PC-9 (cell line): ENCODE data around the gene TMEM132D. TPM values are rescaled to one million over a fixed set of nuclear protein-coding genes. Genes with fewer than 3 reads are reported as not detected.

Experiments used
- BruUV-seq: library from RNA; stranded (reverse); fragments of 400-500 nt; replicated peaks from 2 replicates; lab custom pipeline; 2021; lab: Mats Ljungman, UMichigan
- CTCF ChIA-PET: fragments of 300-600 bp; sonication (Branson Sonifier 250); formaldehyde crosslinking; loops from one replicate; lab custom pipeline; 2022; ENCODE audit warnings: antibody characterized with exemption; lab: Charles Lee
- POLR2A ChIA-PET: fragments of 300-600 bp; sonication (Branson Sonifier 250); formaldehyde crosslinking; loops from one replicate; lab custom pipeline; 2022; ENCODE audit warnings: antibody characterized with exemption; ENCODE audit not compliant: unreplicated experiment; lab: Charles Lee
- DNase-seq, 2 experiments: peaks; one replicate each; pipeline versions ENCODE4 v3.0.0 to v3.0.0-alpha.2; 2015 to 2022; ENCODE audit warnings: mixed read lengths in 1 of 2
- H2AFZ ChIP-seq: fragments of 200-600 bp; sonication (generic); 2 replicates; pipeline ENCODE4 v1.8.1; 2017; ENCODE audit warnings: antibody characterized with exemption
- H3F3A ChIP-seq: fragments of 200-600 bp; sonication (generic); 2 replicates; pipeline ENCODE4 v1.8.1; 2017; ENCODE audit warnings: antibody characterized with exemption, mild to moderate bottlenecking, low read depth; ENCODE audit not compliant: insufficient read depth
- H3K27ac ChIP-seq: fragments of 200-600 bp; sonication (generic); 2 replicates; pipeline ENCODE4 v1.6.1; 2016; ENCODE audit warnings: mixed run types
- H3K27me3 ChIP-seq: fragments of 200-600 bp; sonication (generic); 2 replicates; pipeline ENCODE4 v1.6.1; 2016; ENCODE audit warnings: low read depth, mixed run types; ENCODE audit not compliant: insufficient read depth
- H3K36me3 ChIP-seq: fragments of 200-600 bp; sonication (generic); 2 replicates; pipeline ENCODE4 v1.6.1; 2016; ENCODE audit warnings: low read depth, mixed run types
- H3K4me1 ChIP-seq: fragments of 200-600 bp; sonication (generic); replicated peaks from 2 replicates; pipeline ENCODE4 v1.6.1; 2016; ENCODE audit warnings: mixed run types; ENCODE audit not compliant: insufficient read depth
- H3K4me2 ChIP-seq: fragments of 200-600 bp; sonication (generic); 2 replicates; pipeline ENCODE4 v1.6.1; 2017; ENCODE audit warnings: mixed run types
- H3K4me3 ChIP-seq: fragments of 200-600 bp; sonication (generic); 2 replicates; pipeline ENCODE4 v1.6.1; 2016; ENCODE audit warnings: mixed run types
- H3K79me2 ChIP-seq: fragments of 200-600 bp; sonication (generic); 2 replicates; pipeline ENCODE4 v1.6.1; 2017; ENCODE audit warnings: low read depth, mixed run types
- H3K9me2 ChIP-seq: fragments of 200-600 bp; sonication (generic); 2 replicates; pipeline ENCODE4 v1.8.1; 2017; ENCODE audit warnings: mild to moderate bottlenecking; ENCODE audit not compliant: insufficient read depth
- H3K9me3 ChIP-seq: fragments of 200-600 bp; sonication (generic); 2 replicates; pipeline ENCODE4 v1.8.1; 2016; ENCODE audit warnings: low read depth; ENCODE audit not compliant: insufficient read depth
- H4K20me1 ChIP-seq: fragments of 200-600 bp; sonication (generic); 2 replicates; pipeline ENCODE4 v1.8.1; 2017; ENCODE audit not compliant: insufficient read depth
- EZH2 ChIP-seq: fragments of 200-600 bp; sonication (generic); IDR thresholded peaks from 2 replicates; pipeline ENCODE4 v1.8.0; 2017; ENCODE audit warnings: antibody characterized with exemption, low read depth
- intact Hi-C: fragments of 100-400 bp; cut with micrococcal nuclease; formaldehyde crosslinking; loops from one replicate; pipeline ENCODE4 v1.10.0; 2022; ENCODE audit not compliant: unreplicated experiment
- total RNA-seq: library from RNA; stranded (reverse); gene quantifications from 2 replicates; pipeline ENCODE4 v1.2.3, GENCODE V29; 2021
- TF ChIP-seq, protein P1 (sequence below): fragments of 200-600 bp; sonication (generic); conservative IDR thresholded peaks from 2 replicates; pipeline ENCODE4 v1.6.1; 2017; ENCODE audit warnings: mixed run types, antibody characterized with exemption, mild to moderate bottlenecking, moderate library complexity

TMEM132D gene
- total RNA-seq, 1 experiment from 2014 or later: not detected

DNA sequence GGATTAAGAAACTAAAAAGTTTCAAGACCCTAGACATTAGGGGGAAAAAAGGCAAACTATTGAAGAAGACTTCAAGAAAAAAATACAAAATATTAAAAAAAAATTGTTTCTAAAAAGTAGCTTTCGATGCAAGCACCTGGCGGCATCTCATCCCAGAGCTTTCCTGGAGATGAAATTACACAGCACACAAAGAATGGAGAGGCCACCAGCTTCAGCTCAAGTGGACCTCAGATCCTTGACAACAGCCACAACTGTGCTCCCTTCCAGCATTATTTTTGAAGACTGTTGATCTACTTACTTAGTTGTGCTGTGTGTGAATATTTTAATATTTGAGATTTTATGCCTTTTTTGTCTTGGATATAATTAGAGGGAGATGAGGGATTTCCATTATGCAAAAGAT, 571.5 kb downstream of the TMEM132D start:
- no peaks in the 10 kb centered on the region for H3K9me2 ChIP-seq
- H3K4me2 ChIP-seq: no peak overlapping the region
- H4K20me1 ChIP-seq: no peaks in the 10 kb centered on the region
- ChIA-PET CTCF (no interaction called here), POLR2A (no interaction called here)
- H3K27ac ChIP-seq: no peak overlapping the region
- no peak overlapping the region for H2AFZ ChIP-seq
- DNase-seq: no peak
- intact Hi-C loops: no loop called here
- no peak overlapping the region for H3K4me3 ChIP-seq
- no peaks in the 10 kb centered on the region for H3F3A ChIP-seq
- H3K36me3 ChIP-seq: no peaks in the 10 kb centered on the region
- H3K27me3 ChIP-seq: no peaks in the 10 kb centered on the region
- H3K4me1 ChIP-seq: no peaks in the 10 kb centered on the region
- H3K79me2 ChIP-seq: no peaks in the 10 kb centered on the region
- TF ChIP-seq, protein P1, sequence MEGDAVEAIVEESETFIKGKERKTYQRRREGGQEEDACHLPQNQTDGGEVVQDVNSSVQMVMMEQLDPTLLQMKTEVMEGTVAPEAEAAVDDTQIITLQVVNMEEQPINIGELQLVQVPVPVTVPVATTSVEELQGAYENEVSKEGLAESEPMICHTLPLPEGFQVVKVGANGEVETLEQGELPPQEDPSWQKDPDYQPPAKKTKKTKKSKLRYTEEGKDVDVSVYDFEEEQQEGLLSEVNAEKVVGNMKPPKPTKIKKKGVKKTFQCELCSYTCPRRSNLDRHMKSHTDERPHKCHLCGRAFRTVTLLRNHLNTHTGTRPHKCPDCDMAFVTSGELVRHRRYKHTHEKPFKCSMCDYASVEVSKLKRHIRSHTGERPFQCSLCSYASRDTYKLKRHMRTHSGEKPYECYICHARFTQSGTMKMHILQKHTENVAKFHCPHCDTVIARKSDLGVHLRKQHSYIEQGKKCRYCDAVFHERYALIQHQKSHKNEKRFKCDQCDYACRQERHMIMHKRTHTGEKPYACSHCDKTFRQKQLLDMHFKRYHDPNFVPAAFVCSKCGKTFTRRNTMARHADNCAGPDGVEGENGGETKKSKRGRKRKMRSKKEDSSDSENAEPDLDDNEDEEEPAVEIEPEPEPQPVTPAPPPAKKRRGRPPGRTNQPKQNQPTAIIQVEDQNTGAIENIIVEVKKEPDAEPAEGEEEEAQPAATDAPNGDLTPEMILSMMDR: no peak
- TF ChIP-seq EZH2: no peak
- H3K9me3 ChIP-seq: no peaks in the 10 kb centered on the region
- no TSS peak for BruUV-seq

DNA sequence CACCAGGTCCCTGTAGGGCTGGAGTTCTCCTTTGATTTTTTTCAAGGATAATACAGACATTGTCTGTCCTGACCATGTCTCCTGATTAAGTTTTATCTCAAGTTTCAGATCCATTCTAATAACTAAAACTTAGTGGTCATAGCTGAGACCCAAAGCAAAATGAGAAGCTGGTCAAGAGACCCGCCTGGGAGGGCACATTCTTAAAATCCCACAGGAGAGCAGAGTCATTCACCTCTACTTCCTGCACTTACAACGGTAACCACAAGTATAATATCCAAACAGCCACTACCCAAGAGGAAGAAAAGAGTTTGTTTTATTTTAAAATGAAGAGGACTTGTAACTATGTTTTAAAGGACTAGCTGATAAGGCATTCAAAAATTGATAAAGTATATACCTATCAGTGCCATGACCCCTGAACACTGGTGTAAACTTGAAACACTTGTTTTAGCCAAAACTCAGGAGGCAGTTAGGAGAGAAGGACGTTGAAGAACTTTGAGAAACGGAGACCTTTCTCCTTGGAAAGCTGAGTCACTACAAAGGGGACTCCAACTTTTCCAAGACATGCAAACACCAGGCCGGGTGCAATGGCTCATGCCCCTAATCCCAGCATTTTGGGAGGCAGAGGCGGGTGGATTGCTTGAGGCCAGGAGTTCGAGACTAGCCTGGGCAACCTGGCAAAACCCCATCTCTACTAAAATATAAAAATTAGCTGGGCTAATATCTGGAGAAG, 572.3 kb downstream of the TMEM132D start:
- intact Hi-C loops: no loop called here
- no peaks in the 10 kb centered on the region for H3K9me3 ChIP-seq
- H3K27ac ChIP-seq: no peak overlapping the region
- POLR2A ChIA-PET: no interaction called here
- no peaks in the 10 kb centered on the region for H3F3A ChIP-seq
- H3K4me2 ChIP-seq: no peak overlapping the region
- no peaks in the 10 kb centered on the region for H3K79me2 ChIP-seq
- H3K4me3 ChIP-seq: no peak overlapping the region
- TF ChIP-seq, protein P1: no peak
- TF ChIP-seq EZH2: no peak
- no peaks in the 10 kb centered on the region for H3K9me2 ChIP-seq
- H2AFZ ChIP-seq: no peak overlapping the region
- CTCF ChIA-PET: no interaction called here
- no peaks in the 10 kb centered on the region for H3K36me3 ChIP-seq
- H3K4me1 ChIP-seq: no peaks in the 10 kb centered on the region
- no peak for DNase-seq
- BruUV-seq: no TSS peak
- H3K27me3 ChIP-seq: no peaks in the 10 kb centered on the region
- no peaks in the 10 kb centered on the region for H4K20me1 ChIP-seq

DNA sequence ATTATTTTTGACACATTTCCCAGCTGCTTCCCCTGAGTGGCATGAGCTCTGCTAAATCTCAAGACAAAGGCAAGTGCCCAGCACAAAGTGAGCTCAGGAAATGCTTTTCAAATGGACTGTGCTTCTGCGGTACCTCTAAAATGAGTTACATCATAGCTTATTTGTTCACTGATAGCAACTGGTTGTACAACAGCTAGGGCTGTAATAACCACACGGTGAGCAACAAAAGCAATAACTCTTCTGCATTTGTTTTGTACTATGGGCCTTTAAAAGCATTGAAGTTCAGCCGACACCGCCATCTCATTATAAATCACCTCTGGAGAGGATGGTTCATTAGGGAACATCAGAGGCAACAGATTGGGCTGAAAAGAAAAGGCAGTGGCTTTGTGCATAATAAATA, 575.6 kb downstream of the TMEM132D start:
- intact Hi-C loops: no loop called here
- no TSS peak for BruUV-seq
- H3K79me2 ChIP-seq: no peaks in the 10 kb centered on the region
- H3F3A ChIP-seq: no peaks in the 10 kb centered on the region
- CTCF ChIA-PET: no interaction called here
- TF ChIP-seq EZH2: no peak
- H3K27me3 ChIP-seq: peaks cover 3% of the 10 kb centered on the region; the same call in 1 of the 2 replicates
- H2AFZ ChIP-seq: no peak overlapping the region
- H3K4me3 ChIP-seq: no peak overlapping the region
- no peaks in the 10 kb centered on the region for H4K20me1 ChIP-seq
- H3K4me2 ChIP-seq: no peak overlapping the region
- H3K36me3 ChIP-seq: no peaks in the 10 kb centered on the region
- no peak for DNase-seq
- no peaks in the 10 kb centered on the region for H3K9me3 ChIP-seq
- POLR2A ChIA-PET: no interaction called here
- no peak overlapping the region for H3K27ac ChIP-seq
- no peaks in the 10 kb centered on the region for H3K9me2 ChIP-seq
- no peaks in the 10 kb centered on the region for H3K4me1 ChIP-seq
